Right hindlimb (tissue), 1 donor: ENCODE data around the gene CNOT10.
"Not testable (repeated sequence)": the region's sequence is repeated elsewhere in the genome, so short reads cannot be mapped to it uniquely, and the experiment has no call there.

ENCODE experiments used
- DNase-seq: peaks from one replicate; pipeline ENCODE4 v3.0.0-alpha.2; 2018

The CNOT10 gene

GRCh38 chr3:32778389-32778788, 93.4 kb downstream of the CNOT10 start:
- no peak for DNase-seq

DNA sequence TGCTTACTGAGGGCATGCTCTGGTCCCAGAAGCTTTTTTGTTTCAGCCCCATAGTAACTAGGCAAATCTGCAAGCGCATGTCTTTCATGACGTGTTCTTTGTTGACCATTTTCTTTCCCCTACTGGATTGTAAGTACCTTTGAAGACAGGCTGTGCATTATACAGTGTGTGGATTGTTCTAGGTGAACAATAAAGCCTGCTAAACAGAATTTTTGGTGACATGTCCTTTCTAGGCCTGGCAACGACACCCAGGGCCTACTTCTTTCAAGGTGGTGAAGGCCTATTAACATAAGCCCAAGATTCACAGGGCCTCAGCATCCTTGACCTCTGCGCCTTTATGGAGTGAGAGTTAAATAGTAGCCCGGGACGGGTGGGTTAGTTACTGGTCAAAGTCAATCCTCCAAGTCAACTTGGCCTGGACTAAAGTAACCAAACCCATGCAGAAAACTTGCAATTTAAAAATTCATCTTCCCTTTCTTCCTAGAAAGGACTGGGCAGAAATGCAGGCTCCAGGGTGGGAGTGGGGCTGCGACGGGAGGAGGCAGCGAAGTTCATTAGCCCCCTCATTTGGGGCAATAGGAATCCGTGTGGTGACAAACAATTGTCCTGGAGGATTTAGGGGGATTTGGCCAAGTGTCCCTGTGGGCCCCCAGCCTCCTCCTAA, 95.2 kb downstream of the CNOT10 start:
- no peak for DNase-seq

DNA sequence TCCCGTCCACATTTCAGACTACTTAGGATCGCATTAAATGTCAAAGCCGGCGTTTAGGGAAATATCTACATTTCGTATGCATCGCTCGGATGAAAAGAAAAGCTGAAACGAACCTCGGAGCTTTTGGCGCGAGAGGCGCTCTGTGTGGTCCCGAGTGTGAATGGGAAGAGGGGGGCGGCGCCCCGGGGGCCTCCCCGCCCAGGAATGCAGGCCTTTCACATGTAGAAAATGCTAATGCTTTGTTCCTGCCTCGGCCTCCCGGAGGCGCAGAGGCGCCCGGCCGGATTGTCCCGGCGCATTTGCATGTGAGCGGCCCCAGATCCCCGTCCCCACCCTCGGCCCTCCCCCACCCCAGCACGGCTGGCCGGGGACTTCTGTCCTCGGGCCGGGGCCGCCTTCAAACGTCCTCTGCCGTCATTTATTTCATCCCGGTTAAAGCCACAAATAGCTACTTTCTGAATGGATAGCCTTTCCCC, 95.8 kb downstream of the CNOT10 start:
- peak; percentile 58 for DNase-seq

DNA sequence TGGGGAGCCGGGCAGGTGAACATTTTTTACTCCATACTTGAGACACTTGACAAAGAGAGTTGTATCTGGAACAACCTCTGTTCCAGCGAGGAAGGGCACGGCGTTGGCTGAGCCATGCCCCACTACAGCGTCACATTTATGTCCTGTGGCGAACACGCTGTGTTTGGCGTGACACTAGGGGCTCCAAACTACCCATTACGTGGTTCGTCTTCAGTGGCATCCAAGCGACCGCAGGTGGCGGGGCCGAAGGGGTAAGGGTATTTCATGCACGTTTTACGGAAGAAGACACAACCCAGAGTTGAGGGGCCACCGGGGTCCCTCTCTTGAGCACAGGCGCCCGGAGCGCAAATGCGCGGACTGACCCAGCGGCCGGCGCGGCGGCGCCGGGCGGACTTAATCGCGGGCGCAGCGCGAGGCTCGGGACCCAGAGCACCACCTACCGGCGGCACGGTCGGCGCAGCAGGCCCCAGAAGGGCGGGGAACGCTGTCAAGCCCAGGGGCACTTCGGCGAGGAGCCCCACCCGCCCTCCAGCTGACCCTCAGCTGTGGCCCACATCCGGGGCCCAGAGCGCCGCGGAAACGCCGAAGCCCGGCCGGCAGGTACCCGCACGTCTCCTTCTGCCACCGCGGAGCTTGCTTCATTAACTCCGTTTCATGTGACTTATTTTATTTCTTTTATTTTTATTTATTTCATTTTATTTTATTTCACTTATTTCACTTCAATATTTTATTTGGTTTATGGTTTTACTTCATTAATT, 96.4 kb downstream of the CNOT10 start:
- peak; percentile 84 for DNase-seq

GRCh38 chr3:32781969-32782270, 96.9 kb downstream of the CNOT10 start:
- DNase-seq = not testable (repeated sequence)

GRCh38 chr3:32782407-32782806, 97.4 kb downstream of the CNOT10 start:
- DNase-seq = no peak

DNA sequence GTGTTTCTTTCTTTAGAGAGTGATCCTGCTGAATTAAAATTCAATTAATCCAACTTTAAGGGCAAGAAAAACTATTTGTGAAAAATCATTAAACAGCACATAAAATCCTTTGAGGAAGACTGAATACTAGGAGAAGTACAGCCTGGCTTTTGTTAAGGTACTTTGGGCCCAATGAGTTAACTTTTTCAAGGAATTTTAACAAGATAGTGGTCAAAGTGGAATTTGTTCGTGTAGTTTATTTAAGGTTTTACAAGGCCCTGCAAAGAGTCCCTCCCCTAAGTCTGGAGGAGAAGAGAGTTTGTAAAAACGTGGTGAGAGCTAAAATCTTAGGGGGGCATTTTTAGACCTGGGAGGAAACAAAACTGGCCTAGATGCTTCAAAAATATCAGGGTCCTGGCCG, 106.8 kb downstream of the CNOT10 start:
- DNase-seq = no peak

GRCh38 chr3:32794487-32795308, 109.7 kb downstream of the CNOT10 start:
- no peak for DNase-seq

- not testable (repeated sequence) for DNase-seq
Observed at GRCh38 chr3:32796384-32796950, 111.5 kb downstream of the CNOT10 start.

GRCh38 chr3:32797776-32798175, 112.8 kb downstream of the CNOT10 start:
- no peak for DNase-seq

- not testable (repeated sequence) for DNase-seq
Observed at GRCh38 chr3:32801440-32801839, 116.5 kb downstream of the CNOT10 start.

DNA sequence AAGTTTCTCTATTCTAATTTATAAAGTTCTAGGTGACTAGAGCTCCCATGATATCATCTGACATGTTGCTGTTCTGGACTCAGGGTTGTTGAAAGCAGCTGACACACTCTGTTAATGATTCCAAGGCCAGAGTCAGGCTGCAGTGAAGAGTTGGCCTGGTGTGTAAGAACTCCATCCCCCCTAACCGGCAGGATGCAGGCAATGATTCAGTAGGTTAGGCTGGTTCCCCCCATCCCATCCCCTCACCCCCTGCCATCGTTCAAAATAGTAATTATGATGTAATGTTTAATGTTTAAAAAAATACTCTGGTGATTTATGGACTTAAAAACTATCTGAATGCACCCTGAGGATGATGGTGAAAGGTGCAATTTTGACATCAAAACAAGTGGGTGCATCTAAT, 128.2 kb downstream of the CNOT10 start:
- no peak for DNase-seq

DNA sequence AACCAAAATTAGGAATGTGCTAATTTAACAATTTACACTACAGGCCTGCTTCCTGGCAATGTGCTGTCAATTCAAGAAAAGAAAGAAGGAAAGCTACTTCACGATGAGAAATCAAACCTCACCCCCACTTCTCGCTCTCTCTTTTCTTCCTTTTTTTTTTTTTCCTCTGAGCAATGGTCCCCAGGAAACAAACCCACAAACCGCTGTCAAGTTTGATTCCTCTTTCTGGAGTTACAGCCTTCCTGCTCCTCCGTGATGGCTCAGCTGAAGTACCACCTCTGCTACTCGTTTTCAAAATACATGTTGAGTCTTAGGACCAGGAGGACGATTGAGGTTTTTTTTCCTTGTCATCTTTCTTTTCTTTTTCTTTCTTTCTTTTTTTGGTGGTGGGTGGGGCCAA, 129.4 kb downstream of the CNOT10 start:
- no peak for DNase-seq

- no peak for DNase-seq
Observed at GRCh38 chr3:32815841-32816438, 131.0 kb downstream of the CNOT10 start.

DNA sequence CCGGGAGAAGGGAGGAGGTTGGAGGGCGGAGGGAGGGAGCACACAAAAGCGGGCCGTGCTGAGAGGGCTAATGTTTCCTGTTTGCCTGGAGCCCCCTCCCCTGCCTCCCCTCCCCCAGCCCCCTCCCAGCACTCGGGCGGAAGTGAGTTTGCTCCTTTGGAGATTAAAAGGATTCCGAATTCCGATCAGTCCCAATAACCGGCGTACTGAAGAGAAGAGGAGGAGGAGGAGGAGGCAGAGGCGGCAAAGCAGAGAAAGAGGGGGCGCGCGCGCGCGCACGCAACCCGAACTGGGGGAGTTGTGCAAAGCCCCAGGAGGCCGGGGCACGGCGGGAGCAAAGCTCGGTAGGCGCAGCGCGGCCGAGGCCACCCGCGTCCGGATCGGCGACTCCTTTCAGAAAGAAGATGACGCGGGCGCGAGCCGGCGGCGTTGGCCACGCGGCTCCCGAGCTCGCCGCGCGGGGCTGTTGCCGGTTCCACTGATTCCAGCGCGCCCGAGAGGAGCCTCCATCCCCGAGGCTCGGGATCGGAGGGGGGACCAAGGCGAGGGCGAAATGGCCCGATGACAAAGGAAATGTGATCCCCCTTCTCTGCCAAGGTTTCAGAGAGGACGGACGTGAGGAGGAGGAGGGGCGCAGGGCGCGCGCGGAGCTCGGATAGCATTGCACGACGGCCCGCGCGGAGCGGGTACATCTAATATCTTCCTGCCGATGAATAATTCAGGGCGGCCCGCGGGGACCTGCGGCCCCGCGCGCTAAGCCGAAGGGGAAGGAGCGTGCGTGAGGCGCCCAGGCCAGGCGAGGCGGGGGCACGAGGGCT, 131.7 kb downstream of the CNOT10 start:
- peak; percentile 49 for DNase-seq

DNA sequence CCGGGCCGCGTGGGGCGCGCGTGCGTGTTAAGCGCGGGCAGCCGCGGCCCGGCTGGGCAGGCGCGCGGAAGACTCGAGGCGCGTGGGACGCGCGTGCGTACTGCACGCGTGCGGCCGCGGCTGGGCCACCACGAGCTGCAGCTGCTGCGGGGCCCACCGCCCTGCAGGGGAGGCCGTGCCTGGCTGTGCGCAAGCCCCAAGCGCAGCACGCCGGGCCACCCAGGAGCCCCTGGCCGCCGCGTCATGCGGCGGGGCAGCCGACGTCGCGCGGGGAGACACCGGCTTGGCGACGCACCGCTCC, 132.2 kb downstream of the CNOT10 start:
- no peak for DNase-seq

- no peak for DNase-seq
Observed at GRCh38 chr3:32817558-32818228, 132.7 kb downstream of the CNOT10 start, which contains the start of gene TRIM71. TRIM71 (plus strand) TSS chr3:32817997; CDS start chr3:32818081, 84 bp downstream.

- no peak for DNase-seq
Observed at GRCh38 chr3:32818229-32818969, 133.4 kb downstream of the CNOT10 start.

GRCh38 chr3:32818970-32819511, 134.1 kb downstream of the CNOT10 start:
- DNase-seq = no peak
